Activated gamma-delta T cell treated with Interleukin-2 at 50 U/mL for 16 hours (primary cell): ENCODE data around the gene PRMT1.

Source experiments
- DNase-seq: peaks from one replicate; pipeline ENCODE4 v3.0.0-alpha.2; 2020

Gene PRMT1

GRCh38 chr19:49651820-49652550 lies 25.1 kb upstream of the PRMT1 start:
- no peak for DNase-seq

GRCh38 chr19:49652551-49653465 lies 24.3 kb upstream of the PRMT1 start:
- DNase-seq: no peak

- no peak for DNase-seq
These were observed 23.6 kb upstream of the PRMT1 start for GRCh38 chr19:49653466-49653806.

- DNase-seq: no peak
These were observed 22.5 kb upstream of the PRMT1 start for GRCh38 chr19:49654581-49654980.

GRCh38 chr19:49655570-49656455 lies 21.3 kb upstream of the PRMT1 start:
- DNase-seq: no peak

- no peak for DNase-seq
These were observed 20.5 kb upstream of the PRMT1 start for GRCh38 chr19:49656456-49657109.

GRCh38 chr19:49657493-49658138 lies 19.5 kb upstream of the PRMT1 start:
- DNase-seq: no peak

- no peak for DNase-seq
These were observed 18.9 kb upstream of the PRMT1 start for GRCh38 chr19:49658139-49658517.

GRCh38 chr19:49658566-49659442 lies 18.3 kb upstream of the PRMT1 start:
- DNase-seq: no peak

GRCh38 chr19:49660338-49660961 lies 16.6 kb upstream of the PRMT1 start:
- no peak for DNase-seq

- no peak for DNase-seq
These were observed 15.1 kb upstream of the PRMT1 start for GRCh38 chr19:49662011-49662410.

- DNase-seq: no peak
These were observed 13.8 kb upstream of the PRMT1 start for GRCh38 chr19:49663224-49663623.

- peak; percentile 93 for DNase-seq
These were observed 12.7 kb upstream of the PRMT1 start for GRCh38 chr19:49664171-49665035.

- no peak for DNase-seq
These were observed 12.1 kb upstream of the PRMT1 start for GRCh38 chr19:49665036-49665350.

GRCh38 chr19:49665351-49666119 lies 11.5 kb upstream of the PRMT1 start, which contains the start of the genes BCL2L12 and IRF3:
BCL2L12 (plus strand) TSS chr19:49665933; CDS start chr19:49666693, 760 bp downstream.
IRF3 (minus strand) TSS chr19:49665857; CDS start chr19:49664838, 1,019 bp downstream.
- peak; percentile 100 for DNase-seq

- no peak for DNase-seq
These were observed 11.0 kb upstream of the PRMT1 start for GRCh38 chr19:49666120-49666444.

GRCh38 chr19:49667473-49667872 lies 9.6 kb upstream of the PRMT1 start:
- no peak for DNase-seq

GRCh38 chr19:49669516-49669915 lies 7.6 kb upstream of the PRMT1 start:
- DNase-seq: no peak
